ENCODE results near the gene GFOD1. TPM values are rescaled to one million over a fixed set of nuclear protein-coding genes. Genes with fewer than 3 reads are reported as not detected.
A peak's percentile ranks its signal among the peaks of the same experiment; 100 is the strongest.

Gene GFOD1
- total RNA-seq, 1 experiment from 2014 or later: 6.1 TPM

DNA sequence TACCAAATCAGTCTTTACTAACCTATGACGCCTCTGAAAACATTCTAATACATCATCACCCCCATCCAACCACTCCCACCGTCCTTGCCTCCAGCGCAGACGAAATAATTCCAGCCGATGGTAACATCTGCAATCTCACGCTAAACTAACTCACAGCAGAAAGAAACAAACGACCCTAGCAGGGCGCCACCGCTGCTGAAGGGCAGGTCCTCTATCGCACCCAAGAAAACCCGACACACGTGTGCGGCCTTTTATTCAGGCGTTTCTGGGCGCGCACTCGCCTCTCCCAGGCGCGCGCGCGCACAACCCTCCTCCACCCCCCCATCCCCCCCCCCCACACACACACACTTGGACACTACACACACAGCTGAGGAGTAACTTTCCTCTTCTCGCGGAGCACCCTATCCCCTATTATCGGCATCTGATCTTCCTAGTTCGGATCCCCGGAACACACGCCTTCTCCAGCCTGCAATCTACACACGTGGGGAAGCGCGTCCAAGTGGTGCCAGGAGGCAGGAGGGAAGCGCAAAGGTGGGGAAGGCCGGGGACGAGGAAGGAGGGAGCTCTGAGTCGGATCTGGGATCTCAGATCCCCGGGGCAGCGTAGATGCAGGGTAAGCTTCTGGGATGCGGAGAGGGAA lies 1.4 kb downstream of the GFOD1 start:
- H4K20me1 ChIP-seq (ENCODE audit: control insufficient read depth, insufficient read depth, insufficient read length): no peaks in the 10 kb centered on the region
- no peaks in the 10 kb centered on the region for H3K9me3 ChIP-seq (ENCODE audit: control insufficient read depth, low read depth, low read length)
- H2BK5ac ChIP-seq (ENCODE audit: insufficient read length, low read length): no peak overlapping the region
- peaks cover 20 to 22% of the 10 kb centered on the region in 2 experiments for H3K4me1 Mint-ChIP-seq
- no peak overlapping the region for H3K14ac ChIP-seq (ENCODE audit: insufficient read depth, low read length)
- H2BK120ac ChIP-seq (ENCODE audit: low read depth, low read length, poor library complexity, severe bottlenecking): no peak overlapping the region
- no peaks in the 10 kb centered on the region; the same call in 1 of the 2 replicates for H3K4me1 ChIP-seq (ENCODE audit: insufficient read depth, low read length)
- peak overlapping the region; percentile 91 for H3K4me2 ChIP-seq (ENCODE audit: insufficient read depth, insufficient read length, low read length)
- no peak overlapping the region for H3K27ac ChIP-seq (ENCODE audit: insufficient read length, low read depth, low read length)
- H4K8ac ChIP-seq (replicated peaks; ENCODE audit: insufficient read length, low read depth, low read length): no peak overlapping the region
- peaks cover 3% of the 10 kb centered on the region; the same call in 1 of the 2 replicates for H3K79me2 ChIP-seq (ENCODE audit: insufficient read depth, low read length)
- H3K27me3 ChIP-seq (ENCODE audit: insufficient read depth, low read length): peaks cover 23% of the 10 kb centered on the region; the same call in 1 of the 2 replicates
- peak overlapping the region; percentile 80 to 92 for H3K4me3 Mint-ChIP-seq
- H4K91ac ChIP-seq (ENCODE audit: insufficient read length, low read depth, low read length): no peak overlapping the region
- no peak overlapping the region for H3K23ac ChIP-seq (ENCODE audit: insufficient read length, low read depth, low read length)
- no peaks in the 10 kb centered on the region for H3K36me3 Mint-ChIP-seq (ENCODE audit: insufficient read depth in 1 of 3, low read depth in 3 of 3)
- peaks cover 27% of the 10 kb centered on the region for H3K23me2 ChIP-seq (ENCODE audit: insufficient read length, low read depth, low read length, poor library complexity, severe bottlenecking)
- TF ChIP-seq, protein P1, sequence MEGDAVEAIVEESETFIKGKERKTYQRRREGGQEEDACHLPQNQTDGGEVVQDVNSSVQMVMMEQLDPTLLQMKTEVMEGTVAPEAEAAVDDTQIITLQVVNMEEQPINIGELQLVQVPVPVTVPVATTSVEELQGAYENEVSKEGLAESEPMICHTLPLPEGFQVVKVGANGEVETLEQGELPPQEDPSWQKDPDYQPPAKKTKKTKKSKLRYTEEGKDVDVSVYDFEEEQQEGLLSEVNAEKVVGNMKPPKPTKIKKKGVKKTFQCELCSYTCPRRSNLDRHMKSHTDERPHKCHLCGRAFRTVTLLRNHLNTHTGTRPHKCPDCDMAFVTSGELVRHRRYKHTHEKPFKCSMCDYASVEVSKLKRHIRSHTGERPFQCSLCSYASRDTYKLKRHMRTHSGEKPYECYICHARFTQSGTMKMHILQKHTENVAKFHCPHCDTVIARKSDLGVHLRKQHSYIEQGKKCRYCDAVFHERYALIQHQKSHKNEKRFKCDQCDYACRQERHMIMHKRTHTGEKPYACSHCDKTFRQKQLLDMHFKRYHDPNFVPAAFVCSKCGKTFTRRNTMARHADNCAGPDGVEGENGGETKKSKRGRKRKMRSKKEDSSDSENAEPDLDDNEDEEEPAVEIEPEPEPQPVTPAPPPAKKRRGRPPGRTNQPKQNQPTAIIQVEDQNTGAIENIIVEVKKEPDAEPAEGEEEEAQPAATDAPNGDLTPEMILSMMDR (conservative IDR thresholded peaks at IDR 0.05): no peak
- H3K27me3 Mint-ChIP-seq (ENCODE audit: low read depth): peaks cover 66% of the 10 kb centered on the region
- no peak overlapping the region for H3T11ph ChIP-seq (ENCODE audit: low read length)
- no peak overlapping the region for H2AFZ ChIP-seq (ENCODE audit: low read length)
- H2BK12ac ChIP-seq (ENCODE audit: insufficient read length, low read depth, low read length): no peak overlapping the region
- no peak overlapping the region for H2BK20ac ChIP-seq (ENCODE audit: low read depth, low read length, poor library complexity, severe bottlenecking)
- no peak overlapping the region for H3K56ac ChIP-seq (ENCODE audit: insufficient read length, low read depth, low read length)
- peak overlapping the region in 2 of 3 experiments; percentile 8 to 64; a peak in 2 of 7 replicates for H3K27ac Mint-ChIP-seq
- H2AK5ac ChIP-seq (ENCODE audit: insufficient read length, low read length): no peak overlapping the region
- no peak overlapping the region for H2BK15ac ChIP-seq (ENCODE audit: low read depth, low read length)
- no CpG with 5 or more reads among the region's 38 CpGs for WGBS (ENCODE audit: extremely low coverage, insufficient read length, low lambda C conversion rate)
- H3K79me1 ChIP-seq (ENCODE audit: insufficient read depth, low read depth, low read length, poor library complexity, severe bottlenecking): no peaks in the 10 kb centered on the region
- no peak overlapping the region for H3K4ac ChIP-seq (ENCODE audit: low read depth, low read length)
- H3K9me3 Mint-ChIP-seq: no peaks in the 10 kb centered on the region
- H4K5ac ChIP-seq (ENCODE audit: insufficient read length, low read depth, low read length): no peak overlapping the region
- no peak for DNase-seq
- H3K18ac ChIP-seq (ENCODE audit: insufficient read length, low read depth, low read length): no peak overlapping the region
- H3K9ac ChIP-seq (ENCODE audit: extremely low read depth, insufficient read length, low read length): peak overlapping the region; percentile 26
